ENCODE results near the gene LY6G6D.

GRCh38 chr6:31734247-31734820 is 19.2 kb downstream of the LY6G6D start:
- no peak for TF ChIP-seq SUZ12 (IDR thresholded peaks at IDR 0.05; ENCODE audit: extremely low read depth, insufficient read depth, insufficient read length)
- no peak for TF ChIP-seq ZNF274 (IDR thresholded peaks at IDR 0.05; ENCODE audit: low read depth, low read length)

Measured in NT2/D1 (cell line).